Neural cell (in vitro differentiated cells): ENCODE data around the gene OR6F1. TPM values are rescaled to one million over a fixed set of nuclear protein-coding genes. Genes with fewer than 3 reads are reported as not detected.

Experiments
- H2AFZ ChIP-seq: fragments of 200-600, 300-800 bp; sonication (generic), shearing (Covaris generic); 2 replicates; pipeline ENCODE4 v1.6.0; 2014; ENCODE audit warnings: low read depth, mild to moderate bottlenecking, antibody characterized with exemption, low read length, moderate library complexity
- H3F3A ChIP-seq: fragments of 200-600 bp; shearing (Covaris generic); 2 replicates; pipeline ENCODE4 v1.6.1; 2016; ENCODE audit warnings: mild to moderate bottlenecking, moderate library complexity, mixed read lengths, antibody characterized with exemption, low read length; ENCODE audit not compliant: insufficient read depth, poor library complexity, severe bottlenecking
- H3K27ac ChIP-seq: fragments of 200-600, 300-800 bp; sonication (generic), shearing (Covaris generic); 2 replicates; pipeline ENCODE4 v1.5.1; 2014; ENCODE audit warnings: mild to moderate bottlenecking, low read length, moderate library complexity
- H3K27me3 ChIP-seq: fragments of 300-800, 200-600 bp; sonication (generic), shearing (Covaris generic); 2 replicates; pipeline ENCODE4 v1.6.0; 2014; ENCODE audit warnings: mild to moderate bottlenecking, low read depth, low read length, moderate library complexity; ENCODE audit not compliant: insufficient read depth
- H3K36me3 ChIP-seq: fragments of 300-800, 200-600 bp; sonication (generic), shearing (Covaris generic); 2 replicates; pipeline ENCODE4 v1.5.1; 2014; ENCODE audit warnings: mild to moderate bottlenecking, antibody characterized with exemption, low read length, moderate library complexity; ENCODE audit not compliant: insufficient read depth
- H3K4me2 ChIP-seq: fragments of 300-800, 200-600 bp; sonication (generic), shearing (Covaris generic); 2 replicates; pipeline ENCODE4 v1.6.0; 2014; ENCODE audit warnings: mild to moderate bottlenecking, low read length
- H3K4me3 ChIP-seq: fragments of 300-800, 200-600 bp; sonication (generic), shearing (Covaris generic); 2 replicates; pipeline ENCODE4 v1.5.1; 2014; ENCODE audit warnings: mild to moderate bottlenecking, low read length, moderate library complexity
- H3K79me2 ChIP-seq: fragments of 200-600 bp; shearing (Covaris generic); replicated peaks from 2 replicates; pipeline ENCODE4 v1.6.0; 2014; ENCODE audit warnings: mild to moderate bottlenecking, low read length, moderate library complexity; ENCODE audit not compliant: insufficient read depth
- H3K9ac ChIP-seq: fragments of 300-800, 200-600 bp; sonication (generic), shearing (Covaris generic); 2 replicates; pipeline ENCODE4 v1.6.1; 2016; ENCODE audit warnings: mild to moderate bottlenecking, low read length, mixed read lengths
- H3K9me2 ChIP-seq: fragments of 200-600 bp; shearing (Covaris generic); 2 replicates; pipeline ENCODE4 v1.6.1; 2016; ENCODE audit warnings: mild to moderate bottlenecking, low read length, mixed read lengths; ENCODE audit not compliant: insufficient read depth
- H3K9me3 ChIP-seq: fragments of 200-600, 300-800 bp; sonication (generic), shearing (Covaris generic); 2 replicates; pipeline ENCODE4 v1.6.1; 2016; ENCODE audit warnings: mild to moderate bottlenecking, mixed run types, low read length, moderate library complexity, mixed read lengths
- H4K20me1 ChIP-seq: fragments of 200-600 bp; shearing (Covaris generic); 2 replicates; pipeline ENCODE4 v1.6.1; 2016; ENCODE audit warnings: mild to moderate bottlenecking, mixed run types; ENCODE audit not compliant: insufficient read depth
- CTCF ChIP-seq: fragments of 450-650 bp; IDR thresholded peaks from 2 replicates; pipeline ENCODE4 v1.5.1; 2014; ENCODE audit warnings: antibody characterized with exemption, mild to moderate bottlenecking, moderate library complexity; ENCODE audit not compliant: poor library complexity, severe bottlenecking
- EP300 ChIP-seq: fragments of 450-650 bp; conservative IDR thresholded peaks from 2 replicates; pipeline ENCODE4 v1.6.1; 2014; ENCODE audit warnings: antibody characterized with exemption, mild to moderate bottlenecking, moderate library complexity; ENCODE audit not compliant: poor library complexity, severe bottlenecking
- EZH2 ChIP-seq: fragments of 200-600, 300-800 bp; shearing (Covaris generic), sonication (generic); IDR thresholded peaks from 2 replicates; pipeline ENCODE4 v1.6.1; 2014; ENCODE audit warnings: antibody characterized with exemption, low read length, borderline replicate concordance, mild to moderate bottlenecking; ENCODE audit not compliant: insufficient read depth, poor library complexity, severe bottlenecking
- MXI1 ChIP-seq: fragments of 450-650 bp; conservative IDR thresholded peaks from 2 replicates; pipeline ENCODE4 v1.6.1; 2014; ENCODE audit warnings: antibody characterized with exemption, mild to moderate bottlenecking; ENCODE audit not compliant: poor library complexity, severe bottlenecking
- POLR2AphosphoS5 ChIP-seq: IDR thresholded peaks from 2 replicates; pipeline ENCODE4 v1.6.1; 2012
- RAD21 ChIP-seq: fragments of 450-650 bp; conservative IDR thresholded peaks from 2 replicates; pipeline ENCODE4 v1.6.1; 2014; ENCODE audit warnings: antibody characterized with exemption, mild to moderate bottlenecking, moderate library complexity
- REST ChIP-seq: IDR thresholded peaks from 2 replicates; pipeline ENCODE4 v1.6.1; 2012; ENCODE audit warnings: borderline replicate concordance
- SMC3 ChIP-seq: fragments of 450-650 bp; conservative IDR thresholded peaks from 2 replicates; pipeline ENCODE4 v1.6.1; 2014; ENCODE audit warnings: antibody characterized with exemption, mild to moderate bottlenecking, moderate library complexity; ENCODE audit not compliant: poor library complexity
- TAF1 ChIP-seq: IDR thresholded peaks from 2 replicates; pipeline ENCODE4 v1.6.1; 2012; ENCODE audit warnings: low read depth
- polyA plus RNA-seq: library from polyadenylated mRNA; depleted of rRNA; stranded (reverse); fragments of >200 nt; gene quantifications from 2 replicates; pipeline ENCODE4 v1.2.3, GENCODE V29; 2014

The OR6F1 gene
- polyA plus RNA-seq, 1 donor from 2014 or later = not detected

GRCh38 chr1:247741756-247742155, 25.3 kb upstream of the OR6F1 start:
- TF ChIP-seq MXI1 (no peak), CTCF (no peak), RAD21 (no peak), TAF1 (no peak), REST (no peak), POLR2AphosphoS5 (no peak), EZH2 (no peak), EP300 (no peak), SMC3 (no peak)
- Histone ChIP-seq H3K4me3 (no peak overlapping the region), H3K36me3 (no peaks in the 10 kb centered on the region), H2AFZ (no peak overlapping the region), H3F3A (no peaks in the 10 kb centered on the region), H3K27me3 (no peaks in the 10 kb centered on the region), H3K9me2 (no peaks in the 10 kb centered on the region), H3K9ac (no peak overlapping the region), H3K4me2 (no peak overlapping the region), H3K79me2 (no peaks in the 10 kb centered on the region), H3K9me3 (no peaks in the 10 kb centered on the region), H4K20me1 (no peaks in the 10 kb centered on the region), H3K27ac (no peak overlapping the region)

GRCh38 chr1:247740721-247741120, 24.3 kb upstream of the OR6F1 start:
- H3K9me3 ChIP-seq = no peaks in the 10 kb centered on the region
- H3K27me3 ChIP-seq = no peaks in the 10 kb centered on the region

More at GRCh38 chr1:247740721-247741120, 24.3 kb upstream of the OR6F1 start:
- H3F3A ChIP-seq = no peaks in the 10 kb centered on the region
- H3K4me2 ChIP-seq = no peak overlapping the region
- no peak overlapping the region for H3K9ac ChIP-seq
- TF ChIP-seq RAD21 (no peak), TAF1 (no peak), EZH2 (no peak), MXI1 (no peak), REST (no peak), POLR2AphosphoS5 (no peak), SMC3 (no peak), EP300 (no peak), CTCF (no peak)
- no peaks in the 10 kb centered on the region for H3K9me2 ChIP-seq
- H3K4me3 ChIP-seq = no peak overlapping the region
- H3K27ac ChIP-seq = no peak overlapping the region
- H2AFZ ChIP-seq = no peak overlapping the region
- H3K79me2 ChIP-seq = no peaks in the 10 kb centered on the region
- no peaks in the 10 kb centered on the region for H4K20me1 ChIP-seq
- H3K36me3 ChIP-seq = no peaks in the 10 kb centered on the region
